GM23338 (cell line): ENCODE measurements around the gene ACAD9. TPM values are rescaled to one million over a fixed set of nuclear protein-coding genes. Genes with fewer than 3 reads are reported as not detected.

Experiments used
- ATAC-seq: fragments of 200-7000 bp; cut with Tn5 transposase; 3 replicates; pipeline ENCODE4 v1.9.1; 2020
- DNase-seq: peaks from one replicate; pipeline ENCODE4 v3.0.0-alpha.2; 2015; ENCODE audit warnings: low spot score
- H2AFZ ChIP-seq: fragments of 200-600 bp; sonication (generic); 2 replicates; pipeline ENCODE4 v1.8.0; 2016; ENCODE audit warnings: antibody characterized with exemption, mild to moderate bottlenecking, moderate library complexity
- H3F3A ChIP-seq: fragments of 200-600 bp; sonication (generic); replicated peaks from 2 replicates; pipeline ENCODE4 v1.8.0; 2017; ENCODE audit warnings: antibody characterized with exemption, mixed run types, low read depth
- H3K27ac ChIP-seq: fragments of 200-600 bp; sonication (generic); 2 replicates; pipeline ENCODE4 v1.6.1; 2016; ENCODE audit warnings: low read depth
- H3K27me3 ChIP-seq: fragments of 200-600 bp; sonication (generic); 2 replicates; pipeline ENCODE4 v1.8.0; 2016; ENCODE audit warnings: mild to moderate bottlenecking, mixed run types, moderate library complexity; ENCODE audit not compliant: insufficient read depth
- H3K36me3 ChIP-seq: fragments of 200-600 bp; sonication (generic); 2 replicates; pipeline ENCODE4 v1.8.0; 2016; ENCODE audit warnings: mild to moderate bottlenecking; ENCODE audit not compliant: insufficient read depth
- H3K4me1 ChIP-seq: fragments of 200-600 bp; sonication (generic); 2 replicates; pipeline ENCODE4 v1.8.0; 2016; ENCODE audit warnings: mild to moderate bottlenecking, moderate library complexity; ENCODE audit not compliant: insufficient read depth
- H3K4me2 ChIP-seq: fragments of 200-600 bp; sonication (generic); 2 replicates; pipeline ENCODE4 v1.7.1; 2017; ENCODE audit warnings: mixed run types
- H3K4me3 ChIP-seq: fragments of 200-600 bp; sonication (generic); 2 replicates; pipeline ENCODE4 v1.6.1; 2016; ENCODE audit warnings: mixed run types
- H3K79me2 ChIP-seq: fragments of 200-600 bp; sonication (generic); replicated peaks from 2 replicates; pipeline ENCODE4 v1.8.0; 2017; ENCODE audit warnings: mild to moderate bottlenecking; ENCODE audit not compliant: insufficient read depth
- H3K9me2 ChIP-seq: fragments of 200-600 bp; sonication (generic); 2 replicates; pipeline ENCODE4 v1.8.0; 2017; ENCODE audit not compliant: insufficient read depth
- H4K20me1 ChIP-seq: fragments of 200-600 bp; sonication (generic); replicated peaks from 2 replicates; pipeline ENCODE4 v1.8.0; 2017; ENCODE audit warnings: mild to moderate bottlenecking; ENCODE audit not compliant: insufficient read depth
- H3K27ac Mint-ChIP-seq: 2 replicates; pipeline ENCODE4 v1.8.0; 2020; ENCODE audit warnings: inconsistent platforms, mild to moderate bottlenecking, moderate library complexity, mixed read lengths
- H3K27me3 Mint-ChIP-seq: 3 replicates; pipeline ENCODE4 v1.8.0; 2022; ENCODE audit warnings: low read depth, mild to moderate bottlenecking, moderate library complexity, mixed read lengths, inconsistent platforms; ENCODE audit not compliant: insufficient read depth, poor library complexity
- H3K36me3 Mint-ChIP-seq: 3 replicates; pipeline ENCODE4 v1.8.0; 2021; ENCODE audit warnings: low read depth, mild to moderate bottlenecking, inconsistent platforms, moderate library complexity, mixed read lengths
- H3K4me1 Mint-ChIP-seq: 3 replicates; pipeline ENCODE4 v1.8.0; 2020; ENCODE audit warnings: mild to moderate bottlenecking, inconsistent platforms, mixed read lengths
- H3K4me3 Mint-ChIP-seq: 3 replicates; pipeline ENCODE4 v1.8.0; 2021; ENCODE audit warnings: moderate library complexity, mild to moderate bottlenecking, inconsistent platforms, mixed read lengths
- H3K9me3 Mint-ChIP-seq: 3 replicates; pipeline ENCODE4 v1.8.0; 2020; ENCODE audit warnings: moderate library complexity, mild to moderate bottlenecking, inconsistent platforms, mixed read lengths
- CREB1 ChIP-seq: fragments of 250-450 bp; sonication (Bioruptor Pico); IDR thresholded peaks from 2 replicates; pipeline ENCODE4 v1.5.0; 2020; ENCODE audit warnings: low read depth, mild to moderate bottlenecking, moderate library complexity
- EZH2 ChIP-seq: fragments of 200-600 bp; sonication (generic); IDR thresholded peaks from one replicate; pipeline ENCODE4 v1.8.0; 2017; ENCODE audit warnings: antibody characterized with exemption, mild to moderate bottlenecking, low read depth; ENCODE audit not compliant: unreplicated experiment
- NANOG ChIP-seq: IDR thresholded peaks from 2 replicates; pipeline ENCODE4 v1.6.1; 2016; ENCODE audit warnings: antibody characterized with exemption, borderline replicate concordance
- STAT1 ChIP-seq: IDR thresholded peaks from one replicate; pipeline ENCODE4 v1.6.1; 2016; ENCODE audit warnings: antibody characterized with exemption; ENCODE audit not compliant: unreplicated experiment
- ZNF114 ChIP-seq: fragments of 250-450 bp; sonication (Bioruptor Pico); IDR thresholded peaks from 2 replicates; pipeline ENCODE4 v1.5.0; 2020; ENCODE audit warnings: mild to moderate bottlenecking, moderate library complexity
- ZNF331 ChIP-seq: fragments of 250-450 bp; sonication (Bioruptor Pico); IDR thresholded peaks from 2 replicates; pipeline ENCODE4 v1.5.0; 2020; ENCODE audit warnings: low read depth, mild to moderate bottlenecking, moderate library complexity
- polyA plus RNA-seq: library from polyadenylated mRNA; unstranded; fragments of >200 nt; fragmentation: Nextera tagmentation; extraction: Ambion mirVana; gene quantifications from 2 replicates; pipeline ENCODE4 v1.2.1, GENCODE V29; 2016
- total RNA-seq: library from RNA; depleted of rRNA; stranded (reverse); fragments of >200 nt; shearing (Covaris generic); gene quantifications from 2 replicates; pipeline ENCODE4 v1.2.3, GENCODE V29; 2014
- TF ChIP-seq, protein P1 (sequence below): fragments of 250-450 bp; sonication (Bioruptor Pico); IDR thresholded peaks from 2 replicates; pipeline ENCODE4 v1.5.0; 2020; ENCODE audit warnings: mild to moderate bottlenecking, moderate library complexity

Gene ACAD9
- total and polyA plus RNA-seq, 2 experiments from 2014 or later, result 21.2 to 36.4 TPM

DNA sequence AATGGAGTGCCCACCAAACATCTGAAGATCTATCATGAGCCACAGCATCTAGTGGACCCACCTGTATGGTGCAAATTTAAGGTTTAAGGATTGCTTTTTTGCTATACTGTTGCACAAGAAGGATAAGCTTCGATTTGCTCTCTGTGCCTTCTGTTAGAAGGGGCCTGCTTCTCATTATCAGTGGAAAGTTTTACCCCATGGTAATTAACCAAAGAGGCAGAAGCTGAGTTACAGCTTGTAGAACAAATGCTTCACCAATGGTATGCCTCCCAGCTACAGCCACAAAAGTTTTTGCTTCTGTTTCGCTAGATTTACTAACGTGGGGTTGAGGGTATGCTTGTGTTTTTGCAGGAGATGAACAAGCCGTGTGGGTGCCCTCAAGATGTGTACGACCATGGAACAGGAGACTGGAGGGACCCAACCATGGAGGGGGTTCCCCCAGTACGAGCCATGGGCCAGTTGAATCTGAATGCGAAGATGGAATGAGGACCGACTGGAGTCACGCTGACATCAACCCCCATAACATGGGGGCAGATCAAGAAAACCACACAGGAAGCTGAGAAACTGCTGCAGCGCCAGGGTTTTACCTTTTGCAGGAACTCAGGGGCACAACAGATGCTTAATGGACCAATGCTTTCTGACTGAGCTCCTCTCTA lies 43.5 kb downstream of the ACAD9 start (continued):
- TF ChIP-seq, protein P1, sequence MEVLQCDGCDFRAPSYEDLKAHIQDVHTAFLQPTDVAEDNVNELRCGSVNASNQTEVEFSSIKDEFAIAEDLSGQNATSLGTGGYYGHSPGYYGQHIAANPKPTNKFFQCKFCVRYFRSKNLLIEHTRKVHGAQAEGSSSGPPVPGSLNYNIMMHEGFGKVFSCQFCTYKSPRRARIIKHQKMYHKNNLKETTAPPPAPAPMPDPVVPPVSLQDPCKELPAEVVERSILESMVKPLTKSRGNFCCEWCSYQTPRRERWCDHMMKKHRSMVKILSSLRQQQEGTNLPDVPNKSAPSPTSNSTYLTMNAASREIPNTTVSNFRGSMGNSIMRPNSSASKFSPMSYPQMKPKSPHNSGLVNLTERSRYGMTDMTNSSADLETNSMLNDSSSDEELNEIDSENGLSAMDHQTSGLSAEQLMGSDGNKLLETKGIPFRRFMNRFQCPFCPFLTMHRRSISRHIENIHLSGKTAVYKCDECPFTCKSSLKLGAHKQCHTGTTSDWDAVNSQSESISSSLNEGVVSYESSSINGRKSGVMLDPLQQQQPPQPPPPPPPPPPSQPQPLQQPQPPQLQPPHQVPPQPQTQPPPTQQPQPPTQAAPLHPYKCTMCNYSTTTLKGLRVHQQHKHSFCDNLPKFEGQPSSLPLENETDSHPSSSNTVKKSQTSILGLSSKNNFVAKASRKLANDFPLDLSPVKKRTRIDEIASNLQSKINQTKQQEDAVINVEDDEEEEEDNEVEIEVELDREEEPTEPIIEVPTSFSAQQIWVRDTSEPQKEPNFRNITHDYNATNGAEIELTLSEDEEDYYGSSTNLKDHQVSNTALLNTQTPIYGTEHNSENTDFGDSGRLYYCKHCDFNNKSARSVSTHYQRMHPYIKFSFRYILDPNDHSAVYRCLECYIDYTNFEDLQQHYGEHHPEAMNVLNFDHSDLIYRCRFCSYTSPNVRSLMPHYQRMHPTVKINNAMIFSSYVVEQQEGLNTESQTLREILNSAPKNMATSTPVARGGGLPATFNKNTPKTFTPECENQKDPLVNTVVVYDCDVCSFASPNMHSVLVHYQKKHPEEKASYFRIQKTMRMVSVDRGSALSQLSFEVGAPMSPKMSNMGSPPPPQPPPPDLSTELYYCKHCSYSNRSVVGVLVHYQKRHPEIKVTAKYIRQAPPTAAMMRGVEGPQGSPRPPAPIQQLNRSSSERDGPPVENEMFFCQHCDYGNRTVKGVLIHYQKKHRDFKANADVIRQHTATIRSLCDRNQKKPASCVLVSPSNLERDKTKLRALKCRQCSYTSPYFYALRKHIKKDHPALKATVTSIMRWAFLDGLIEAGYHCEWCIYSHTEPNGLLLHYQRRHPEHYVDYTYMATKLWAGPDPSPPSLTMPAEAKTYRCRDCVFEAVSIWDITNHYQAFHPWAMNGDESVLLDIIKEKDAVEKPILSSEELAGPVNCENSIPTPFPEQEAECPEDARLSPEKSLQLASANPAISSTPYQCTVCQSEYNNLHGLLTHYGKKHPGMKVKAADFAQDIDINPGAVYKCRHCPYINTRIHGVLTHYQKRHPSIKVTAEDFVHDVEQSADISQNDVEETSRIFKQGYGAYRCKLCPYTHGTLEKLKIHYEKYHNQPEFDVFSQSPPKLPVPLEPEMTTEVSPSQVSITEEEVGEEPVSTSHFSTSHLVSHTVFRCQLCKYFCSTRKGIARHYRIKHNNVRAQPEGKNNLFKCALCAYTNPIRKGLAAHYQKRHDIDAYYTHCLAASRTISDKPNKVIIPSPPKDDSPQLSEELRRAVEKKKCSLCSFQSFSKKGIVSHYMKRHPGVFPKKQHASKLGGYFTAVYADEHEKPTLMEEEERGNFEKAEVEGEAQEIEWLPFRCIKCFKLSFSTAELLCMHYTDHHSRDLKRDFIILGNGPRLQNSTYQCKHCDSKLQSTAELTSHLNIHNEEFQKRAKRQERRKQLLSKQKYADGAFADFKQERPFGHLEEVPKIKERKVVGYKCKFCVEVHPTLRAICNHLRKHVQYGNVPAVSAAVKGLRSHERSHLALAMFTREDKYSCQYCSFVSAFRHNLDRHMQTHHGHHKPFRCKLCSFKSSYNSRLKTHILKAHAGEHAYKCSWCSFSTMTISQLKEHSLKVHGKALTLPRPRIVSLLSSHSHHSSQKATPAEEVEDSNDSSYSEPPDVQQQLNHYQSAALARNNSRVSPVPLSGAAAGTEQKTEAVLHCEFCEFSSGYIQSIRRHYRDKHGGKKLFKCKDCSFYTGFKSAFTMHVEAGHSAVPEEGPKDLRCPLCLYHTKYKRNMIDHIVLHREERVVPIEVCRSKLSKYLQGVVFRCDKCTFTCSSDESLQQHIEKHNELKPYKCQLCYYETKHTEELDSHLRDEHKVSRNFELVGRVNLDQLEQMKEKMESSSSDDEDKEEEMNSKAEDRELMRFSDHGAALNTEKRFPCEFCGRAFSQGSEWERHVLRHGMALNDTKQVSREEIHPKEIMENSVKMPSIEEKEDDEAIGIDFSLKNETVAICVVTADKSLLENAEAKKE (CRISPR knock-in tag), result no peak
- TF ChIP-seq NANOG, result no peak

DNA sequence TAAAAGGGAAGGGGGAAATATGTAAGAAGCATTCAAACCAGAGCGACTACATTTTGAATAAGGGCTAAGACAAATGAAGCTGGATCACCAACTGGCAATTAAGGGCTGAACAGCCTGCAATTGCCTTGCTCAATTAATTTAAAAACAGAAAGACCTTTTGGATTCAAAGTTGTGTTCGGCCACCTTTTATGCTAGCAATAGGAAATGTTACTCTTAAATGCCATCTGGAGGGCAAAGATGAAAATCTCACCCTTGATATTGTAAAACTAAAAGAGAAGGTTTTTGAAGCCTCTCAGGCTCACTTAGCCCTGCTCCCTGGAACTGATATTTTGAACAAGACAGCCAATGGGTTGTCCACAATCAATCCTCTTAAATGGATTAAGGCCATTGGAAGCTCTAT lies 44.2 kb downstream of the ACAD9 start:
- Histone ChIP-seq H2AFZ (no peak overlapping the region), H3F3A (no peaks in the 10 kb centered on the region), H3K27ac (no peak overlapping the region), H3K36me3 (peaks cover 5% of the 10 kb centered on the region), H3K27me3 (no peaks in the 10 kb centered on the region), H3K4me3 (no peak overlapping the region), H3K79me2 (no peaks in the 10 kb centered on the region), H3K4me1 (no peaks in the 10 kb centered on the region), H3K4me2 (no peak overlapping the region), H3K9me2 (no peaks in the 10 kb centered on the region), H4K20me1 (no peaks in the 10 kb centered on the region)
- peaks cover 97% of the 10 kb centered on the region for H3K9me3 Mint-ChIP-seq
- H3K4me3 Mint-ChIP-seq, result no peak overlapping the region
- H3K27me3 Mint-ChIP-seq, result peaks cover 26% of the 10 kb centered on the region
- no peak overlapping the region for H3K27ac Mint-ChIP-seq
- H3K4me1 Mint-ChIP-seq, result no peaks in the 10 kb centered on the region
- H3K36me3 Mint-ChIP-seq, result peaks cover 78% of the 10 kb centered on the region
- no peak for ATAC-seq
- DNase-seq, result no peak
- TF ChIP-seq ZNF114 (CRISPR knock-in tag), result no peak
- TF ChIP-seq CREB1, result no peak
- no peak for TF ChIP-seq EZH2
- TF ChIP-seq ZNF331 (CRISPR knock-in tag), result no peak
- TF ChIP-seq, protein P1 (CRISPR knock-in tag), result no peak
- no peak for TF ChIP-seq STAT1
